GM18508 (cell line): ENCODE data around the gene TTC3.
A peak's percentile ranks its signal among the peaks of the same experiment; 100 is the strongest.
"Not testable (repeated sequence)": the region's sequence is repeated elsewhere in the genome, so short reads cannot be mapped to it uniquely, and the experiment has no call there.

Source experiments
- ATAC-seq: cut with Tn5 transposase; IDR thresholded peaks from one replicate; pipeline ENCODE4 v1.9.1; 2021; ENCODE audit warnings: moderate number of reproducible peaks; ENCODE audit not compliant: insufficient read depth, unreplicated experiment

The TTC3 gene

DNA sequence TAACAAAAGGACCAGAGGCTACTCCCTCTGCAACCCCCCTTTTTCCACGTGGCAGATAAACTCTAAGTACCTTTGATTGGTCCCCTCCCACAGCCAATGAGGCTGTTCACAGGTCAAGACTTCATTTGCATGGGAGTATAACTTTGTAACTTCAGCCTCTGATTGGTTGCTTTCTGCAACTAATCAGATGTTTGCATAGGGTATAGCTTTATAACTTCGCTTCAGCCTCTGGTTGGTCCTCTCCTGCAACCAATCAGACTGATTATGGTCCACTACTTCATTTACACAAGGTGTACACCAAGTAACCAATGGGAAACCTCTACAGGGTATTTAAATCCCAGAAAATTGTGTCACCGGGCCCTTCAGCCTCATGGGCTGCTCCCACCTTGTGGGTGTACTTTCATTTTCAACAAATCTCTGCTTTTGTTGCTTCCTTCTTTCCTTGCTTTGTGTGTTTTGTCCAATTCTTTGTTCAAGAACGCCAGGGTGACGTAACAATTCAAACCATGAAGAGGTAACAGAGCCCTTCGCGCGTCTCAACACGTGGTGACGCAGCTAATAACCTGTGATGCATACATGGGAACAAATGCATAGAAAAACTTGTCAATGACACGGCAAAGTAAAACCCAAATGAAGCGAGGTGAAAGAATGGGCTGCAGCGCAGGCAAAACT, 146.8 kb downstream of the TTC3 start:
- ATAC-seq = no peak

DNA sequence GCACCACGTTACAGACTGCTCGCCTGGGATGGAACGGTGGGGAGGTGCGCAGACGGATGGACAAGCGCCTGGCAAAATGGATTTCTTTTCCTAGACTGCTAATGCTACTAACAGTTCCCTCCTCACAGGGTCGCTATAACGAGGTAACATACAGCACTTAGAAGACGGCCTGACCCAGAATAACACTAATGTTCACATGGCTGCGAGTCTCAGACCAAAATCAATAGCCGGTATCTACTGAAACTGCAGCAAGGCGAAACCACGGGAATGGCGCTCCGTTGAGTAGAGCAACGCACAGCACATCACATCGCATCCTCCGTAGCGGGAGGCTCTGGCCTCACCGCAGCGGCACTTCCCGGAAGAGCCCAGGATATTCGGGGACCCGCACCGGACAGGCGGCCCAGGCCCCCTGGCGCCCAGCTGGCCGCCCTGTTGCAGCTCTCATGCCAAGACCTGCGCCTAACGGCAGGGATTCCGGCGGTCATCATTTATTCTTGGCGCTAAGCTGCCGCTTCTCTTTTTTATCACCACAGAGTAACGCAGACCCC, 147.5 kb downstream of the TTC3 start:
- ATAC-seq = peak; percentile 17

DNA sequence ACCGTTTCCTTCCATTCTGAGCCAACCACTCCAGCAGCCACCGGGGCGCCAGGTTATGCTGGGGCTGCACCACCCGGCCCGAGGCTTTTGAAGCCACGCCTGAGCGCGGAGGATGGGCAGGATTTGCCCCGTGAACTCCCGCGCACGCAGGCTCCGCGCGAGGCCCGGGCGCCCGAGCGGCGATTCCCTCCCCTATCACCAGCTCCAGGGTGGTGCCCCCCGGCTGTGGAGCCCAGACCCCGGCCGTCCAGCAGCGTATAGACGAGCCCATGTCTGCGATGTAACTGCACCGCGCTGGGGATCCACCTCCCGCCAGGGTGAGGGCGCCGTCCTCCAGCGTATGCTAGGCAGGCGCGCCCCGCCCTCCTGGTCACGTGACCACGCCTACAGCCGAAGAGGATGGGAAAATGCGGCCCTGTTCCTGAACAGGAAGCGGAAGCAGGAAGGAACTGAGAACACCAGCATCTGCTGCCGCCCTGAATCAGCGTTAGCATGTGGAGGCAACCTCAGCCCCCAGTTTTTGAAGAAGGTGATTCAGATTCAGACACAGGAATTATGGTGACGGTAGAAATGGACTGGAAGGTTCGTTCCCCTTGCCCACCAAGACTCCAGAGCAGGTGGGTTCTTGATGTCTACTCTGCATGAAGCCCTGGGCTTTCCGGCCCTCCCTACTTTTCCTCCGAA, 148.1 kb downstream of the TTC3 start:
- ATAC-seq = peak; percentile 49

DNA sequence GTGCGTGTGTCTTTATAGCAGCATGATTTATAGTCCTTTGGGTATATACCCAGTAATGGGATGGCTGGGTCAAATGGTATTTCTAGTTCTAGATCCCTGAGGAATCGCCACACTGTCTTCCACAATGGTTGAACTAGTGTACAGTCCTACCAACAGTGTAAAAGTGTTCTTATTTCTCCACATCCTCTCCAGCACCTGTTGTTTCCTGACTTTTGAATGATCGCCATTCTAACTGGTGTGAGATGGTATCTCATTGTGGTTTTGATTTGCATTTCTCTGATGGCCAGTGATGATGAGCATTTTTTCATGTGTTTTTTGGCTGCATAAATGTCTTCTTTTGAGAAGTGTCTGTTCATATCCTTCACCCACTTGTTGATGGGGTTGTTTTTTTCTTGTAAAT, 149.2 kb downstream of the TTC3 start:
- ATAC-seq = not testable (repeated sequence)

DNA sequence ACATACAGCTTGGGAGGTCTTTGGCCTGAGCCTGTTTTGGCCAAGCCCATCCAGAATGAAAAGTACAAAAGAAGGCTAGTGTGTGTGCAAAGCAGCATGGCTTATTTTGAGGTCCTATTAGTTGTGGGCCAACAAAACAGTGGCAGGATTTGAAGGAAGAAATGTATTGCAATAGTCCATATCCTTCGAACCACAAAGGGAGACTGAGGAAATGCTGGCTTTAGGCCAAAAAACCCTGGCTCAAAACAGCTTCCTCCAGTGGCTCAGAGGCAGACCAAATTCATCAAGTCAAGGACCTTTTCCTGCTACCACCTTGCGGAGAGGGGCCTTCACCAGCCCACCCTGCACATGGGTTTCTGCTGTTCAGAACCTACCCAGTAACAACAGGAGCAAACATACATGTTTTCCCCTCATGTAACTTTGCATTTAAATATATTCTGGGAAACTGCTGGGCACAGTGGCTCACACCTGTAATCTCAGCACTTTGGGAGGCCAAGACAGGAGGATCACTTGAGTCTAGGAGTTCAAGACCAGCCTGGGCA, 150.8 kb downstream of the TTC3 start:
- no peak for ATAC-seq

DNA sequence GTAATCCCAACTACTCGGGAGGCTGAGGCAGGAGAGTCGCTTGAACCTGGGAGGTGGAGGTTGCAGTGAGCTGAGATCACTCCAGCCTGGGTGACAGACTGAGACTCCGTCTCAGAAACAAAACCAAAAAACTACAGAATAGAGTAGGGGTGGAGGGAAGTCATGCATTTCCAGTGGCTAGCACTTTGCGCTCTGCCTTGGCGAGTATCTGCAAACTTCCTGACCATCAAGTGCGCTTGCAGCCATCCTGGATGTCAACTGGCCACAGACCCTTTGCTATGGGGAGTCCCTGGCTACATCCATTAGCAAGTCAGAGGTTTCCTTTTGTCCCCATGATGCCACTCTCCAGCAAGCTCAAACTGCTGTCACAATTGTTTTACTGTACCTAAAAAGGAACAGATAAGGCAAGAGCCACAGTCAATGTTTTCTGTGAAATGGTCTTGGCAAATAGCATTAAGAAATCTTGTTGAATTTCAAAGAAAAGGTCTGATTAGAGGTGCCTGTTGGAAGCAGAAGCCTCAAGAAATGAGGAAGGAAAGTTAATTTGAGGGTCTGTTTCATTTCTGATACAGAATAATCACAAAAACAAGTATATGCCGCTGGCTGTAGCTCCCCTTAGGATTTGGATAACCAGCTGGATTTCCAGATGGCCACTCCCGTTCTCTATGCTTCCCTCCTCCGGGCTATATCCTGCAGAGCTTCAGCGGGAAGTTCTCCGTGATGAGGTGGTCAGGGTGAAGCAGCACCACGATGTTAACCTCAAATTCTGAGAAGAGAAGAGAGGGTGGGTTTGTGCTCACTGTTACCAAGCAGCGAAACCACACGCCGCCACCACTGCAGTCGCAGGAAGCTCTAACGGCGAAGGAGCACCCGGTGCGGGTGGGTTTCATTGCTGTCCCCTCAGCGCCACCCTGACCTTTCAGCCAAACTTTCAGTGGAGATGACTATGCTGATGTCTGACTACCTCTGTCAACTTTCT, 152.1 kb downstream of the TTC3 start:
- no peak for ATAC-seq

DNA sequence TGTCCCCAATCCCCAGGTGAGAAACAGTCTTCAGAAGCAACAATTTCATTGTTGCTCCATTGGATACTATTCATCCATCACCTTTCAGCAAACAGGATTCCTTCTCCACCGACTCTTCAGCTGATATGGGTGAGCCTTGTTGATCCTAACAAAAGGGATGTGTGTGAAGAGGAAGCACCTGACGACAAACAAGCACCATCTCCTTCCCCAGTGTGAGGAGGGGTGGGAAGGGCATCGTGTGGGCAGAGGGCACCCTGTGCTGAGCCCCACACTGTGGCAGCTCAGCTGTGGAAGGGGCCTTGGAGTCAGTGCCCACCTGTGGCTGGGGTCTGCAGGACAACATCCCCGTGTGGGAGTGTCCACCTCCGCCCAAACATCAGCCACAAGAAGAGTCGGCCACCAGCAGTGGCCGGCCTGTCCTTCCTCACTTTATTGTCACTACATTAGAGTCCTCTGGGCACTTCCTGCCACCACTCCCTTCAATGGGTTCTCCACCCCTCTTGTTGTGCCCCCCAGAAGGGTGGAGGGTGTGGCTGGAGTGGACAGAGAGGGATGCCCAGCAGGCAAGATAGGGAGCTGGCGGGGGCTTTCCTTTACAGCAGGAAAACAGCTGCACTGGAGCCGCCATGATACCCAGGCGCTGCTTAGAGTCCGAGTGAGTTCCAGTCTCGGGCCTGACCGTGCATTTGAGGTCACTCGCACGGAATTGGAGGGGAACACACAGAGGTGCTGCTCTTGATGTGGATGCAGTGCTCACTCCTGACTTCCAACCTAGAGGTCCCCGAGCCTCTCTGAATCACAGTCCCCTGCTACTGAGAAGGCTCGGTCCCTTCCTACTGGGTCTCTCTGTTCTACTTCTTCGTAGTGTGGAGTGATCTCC, 153.2 kb downstream of the TTC3 start:
- ATAC-seq = no peak

DNA sequence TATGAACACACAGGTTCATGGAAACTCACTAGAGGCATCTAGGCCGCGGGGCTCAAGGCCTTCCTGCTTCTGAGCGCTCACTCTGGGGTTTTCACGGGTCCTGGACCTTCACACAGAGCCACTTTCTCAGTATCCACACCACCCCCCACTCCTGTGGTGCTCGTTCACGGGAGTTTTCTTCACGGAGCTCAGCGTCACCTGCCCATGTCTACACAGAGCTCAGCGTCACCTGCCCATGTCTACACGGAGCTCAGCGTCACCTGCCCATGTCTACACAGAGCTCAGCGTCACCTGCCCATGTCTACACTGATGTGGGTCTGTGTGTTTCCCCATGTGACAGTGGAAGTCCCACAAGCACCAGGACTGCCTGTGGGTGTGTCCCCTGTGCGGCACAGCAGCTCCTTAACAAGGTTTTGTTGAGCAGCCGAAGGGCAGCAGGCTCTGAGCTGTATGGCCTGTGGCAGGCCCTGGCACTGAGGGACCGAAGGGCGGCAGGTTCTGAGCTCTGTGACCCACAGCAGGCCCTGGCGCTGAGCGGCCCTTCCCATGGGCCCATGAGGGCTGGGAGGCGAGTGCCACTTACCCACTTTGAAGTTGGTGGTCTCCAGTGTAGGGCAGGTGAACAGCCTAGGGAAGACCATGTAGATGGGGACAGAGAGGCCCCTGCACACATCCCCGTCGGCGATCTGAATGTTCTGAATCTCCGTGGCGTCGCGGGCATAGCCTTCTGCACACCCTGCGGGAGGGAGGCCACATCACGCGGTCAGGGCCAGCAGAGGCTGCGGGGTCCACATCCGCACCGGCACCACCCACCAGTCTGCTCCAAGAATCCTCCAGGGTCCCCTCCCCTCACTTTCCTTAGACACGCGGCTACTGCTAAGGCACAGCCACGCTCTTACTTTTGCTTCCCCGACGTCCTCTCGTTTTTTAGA, 154.3 kb downstream of the TTC3 start:
- no peak for ATAC-seq

DNA sequence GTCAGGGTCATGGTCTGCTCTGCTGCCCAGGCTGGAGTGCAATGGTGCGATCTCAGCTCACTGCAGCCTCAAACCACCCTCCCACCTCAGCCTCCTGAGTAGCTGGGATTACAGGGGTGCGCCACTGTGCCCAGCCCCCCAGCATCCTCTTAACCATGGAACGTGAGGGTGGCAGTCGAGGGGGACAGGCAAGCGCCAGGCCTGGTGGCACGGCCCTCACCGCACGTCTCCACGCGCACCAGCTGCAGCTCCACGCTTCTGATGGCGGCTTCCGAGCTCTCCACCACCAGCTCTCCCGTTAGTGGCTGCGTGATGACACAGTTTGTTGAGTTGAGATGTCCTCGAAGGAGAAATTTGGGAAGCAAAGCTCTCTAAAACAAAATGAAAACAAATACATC, 154.9 kb downstream of the TTC3 start:
- no peak for ATAC-seq

DNA sequence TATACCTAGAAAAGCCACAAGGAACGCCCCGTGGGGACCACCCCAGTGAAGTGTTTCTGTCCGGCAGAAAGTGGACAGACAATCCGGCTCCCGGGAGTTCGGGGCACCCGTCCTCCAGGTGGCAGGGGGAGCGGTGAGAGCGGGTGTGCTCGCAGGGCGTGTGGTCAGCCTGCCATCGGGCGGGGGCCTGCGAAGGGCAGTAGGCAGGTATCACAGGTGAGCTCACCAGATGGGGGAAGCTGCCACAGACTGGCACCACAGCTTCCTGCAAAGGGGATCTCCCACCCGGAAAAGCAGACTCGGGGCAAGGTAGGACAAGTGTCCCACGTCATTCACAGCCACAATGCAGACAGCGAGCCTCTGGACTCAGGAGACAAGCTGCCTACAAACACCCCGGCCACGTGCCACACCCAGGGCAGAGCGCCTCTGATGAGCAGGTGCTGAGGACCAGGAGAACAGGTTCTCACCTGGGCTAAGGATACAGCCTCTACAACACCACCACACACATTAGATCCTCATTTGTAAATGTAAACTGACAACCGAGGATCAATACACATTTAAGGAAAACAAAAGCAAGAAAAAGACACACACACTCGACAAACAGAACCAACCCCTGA, 157.7 kb downstream of the TTC3 start:
- no peak for ATAC-seq

DNA sequence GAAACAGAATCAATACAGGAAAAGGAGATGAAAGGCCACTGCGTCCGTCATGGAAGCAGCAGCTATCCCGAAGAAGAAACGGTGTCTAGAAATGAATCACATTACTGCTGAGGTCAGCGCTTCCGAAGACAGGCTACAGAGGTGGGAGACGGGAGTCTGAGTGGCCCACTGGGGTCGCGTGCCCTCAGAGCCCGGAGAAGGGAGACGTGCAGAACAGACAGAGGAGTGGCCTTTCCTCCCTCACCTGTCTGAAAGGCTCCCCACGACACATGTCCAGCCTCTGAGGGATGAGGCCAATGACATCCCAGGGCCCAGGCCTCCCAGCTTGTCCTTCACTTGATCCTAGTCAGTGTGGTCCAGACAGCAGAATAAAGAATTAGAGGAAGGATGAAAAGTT, 158.2 kb downstream of the TTC3 start:
- ATAC-seq = no peak

DNA sequence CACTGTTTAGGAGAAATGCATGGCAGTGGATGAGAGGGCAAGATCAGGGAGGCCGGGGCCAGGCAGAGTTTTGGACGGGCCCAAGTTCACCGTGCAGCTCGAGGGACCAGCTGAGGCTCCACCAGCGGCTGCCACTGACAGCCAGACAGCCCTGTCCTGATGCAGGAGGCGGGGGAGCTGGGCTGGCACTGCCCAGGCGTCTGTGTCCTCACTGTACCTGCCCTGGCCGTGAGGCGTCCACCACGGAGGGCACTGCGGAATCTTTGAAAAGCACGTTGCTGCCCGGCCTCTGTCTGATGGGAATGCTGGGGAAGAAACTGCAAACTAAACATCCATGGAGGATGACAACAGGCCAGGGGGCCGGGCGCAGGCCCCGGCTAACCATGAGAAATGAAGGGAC, 158.6 kb downstream of the TTC3 start:
- no peak for ATAC-seq

DNA sequence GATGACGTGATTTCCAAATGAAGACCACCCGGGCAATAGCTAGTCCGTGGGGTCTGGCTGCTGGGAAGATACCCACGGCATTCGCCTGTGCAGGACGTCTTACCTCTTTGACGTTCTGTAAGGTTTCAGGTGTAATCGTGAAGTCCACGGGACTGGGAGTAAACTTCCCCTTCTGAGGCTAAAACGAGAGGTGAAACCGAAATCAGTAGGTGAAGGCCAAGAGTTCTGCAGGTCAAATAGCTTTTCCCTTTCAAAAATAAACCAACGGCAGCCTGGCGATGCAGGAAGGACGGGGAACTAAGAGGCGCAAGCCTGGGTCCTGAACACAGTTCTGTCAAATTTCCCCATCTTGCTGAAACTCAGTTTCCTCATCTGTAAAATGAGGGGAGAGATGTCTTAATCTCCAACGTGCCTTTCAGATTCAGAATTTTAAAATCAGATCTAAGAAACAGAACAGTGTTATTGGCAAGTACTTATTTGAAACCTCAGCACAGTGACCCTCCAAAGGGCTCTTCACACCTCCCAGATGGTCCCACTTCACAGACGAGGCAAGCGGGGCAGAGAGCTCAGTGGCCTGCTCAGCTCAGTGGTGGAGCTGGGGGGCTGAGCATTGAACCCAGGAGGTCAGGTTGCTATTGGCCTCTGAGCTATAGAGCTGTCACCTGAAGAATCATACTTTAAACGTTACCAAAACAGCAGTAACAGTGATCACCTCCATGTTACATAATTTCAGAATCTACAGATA, 159.4 kb downstream of the TTC3 start:
- ATAC-seq = no peak

DNA sequence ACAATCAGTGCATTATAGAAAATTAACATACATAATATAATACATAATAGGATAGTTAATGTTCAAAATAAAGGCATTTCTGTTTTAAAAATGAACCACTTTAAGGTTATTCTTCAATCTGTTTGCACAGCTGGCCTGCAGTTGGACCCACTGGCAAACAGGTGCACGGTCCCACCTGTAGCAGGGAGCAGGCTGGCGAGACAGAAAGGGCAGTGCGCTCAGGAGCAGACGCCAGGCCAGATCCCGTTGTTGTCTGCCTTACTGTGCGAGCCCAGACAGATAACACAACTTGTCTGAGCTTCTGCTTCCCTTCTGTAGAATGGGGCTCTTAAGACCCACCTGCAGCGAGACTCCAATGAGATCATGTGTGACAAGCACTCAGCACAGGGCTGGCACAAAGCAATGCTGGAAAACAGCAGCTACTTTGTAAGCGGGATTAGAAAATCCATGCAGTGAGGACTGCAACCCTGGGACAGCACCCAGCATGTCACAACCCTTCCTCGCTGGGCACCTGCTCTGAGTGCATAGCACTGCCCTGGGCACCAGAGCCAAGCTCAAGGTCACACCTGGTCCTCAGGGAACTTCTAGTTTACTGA, 160.6 kb downstream of the TTC3 start:
- no peak for ATAC-seq

DNA sequence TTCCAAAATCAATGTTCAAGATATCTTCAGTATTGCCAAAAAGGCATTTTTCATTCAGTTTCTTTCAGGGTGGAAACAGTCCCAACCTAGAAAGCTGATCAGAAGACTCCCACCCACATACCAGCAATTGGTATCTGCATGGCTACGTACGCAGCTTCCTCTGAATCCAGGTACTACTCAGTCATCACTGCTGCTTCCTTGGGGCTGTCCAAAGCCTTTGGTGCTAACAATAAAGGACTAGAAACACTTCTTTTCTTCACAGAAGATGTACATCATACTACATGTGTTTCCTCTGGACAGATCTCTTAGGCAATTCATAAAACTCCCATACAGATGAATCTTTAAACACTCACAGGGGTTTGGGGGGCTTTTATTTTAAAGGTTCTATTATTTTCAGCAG, 164.3 kb downstream of the TTC3 start:
- no peak for ATAC-seq

DNA sequence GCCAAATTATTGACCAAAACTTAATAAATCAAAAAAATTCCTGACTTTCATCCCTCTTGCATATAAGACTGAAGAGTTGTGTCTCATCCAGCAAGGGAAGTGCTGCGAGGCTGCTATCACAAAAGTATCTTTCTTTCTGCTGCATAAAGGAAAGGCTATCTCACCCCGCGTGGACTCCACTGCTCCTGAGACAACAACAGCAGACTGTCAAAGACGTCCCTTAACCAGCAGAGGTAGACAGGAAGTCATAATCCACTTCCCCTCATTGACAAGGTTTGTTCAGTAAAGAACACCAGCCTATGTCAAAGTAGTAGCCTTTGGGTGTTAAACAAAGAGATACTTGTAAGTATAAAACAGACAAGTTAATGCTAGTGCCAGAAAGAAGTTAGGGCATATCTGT, 164.7 kb downstream of the TTC3 start:
- no peak for ATAC-seq

DNA sequence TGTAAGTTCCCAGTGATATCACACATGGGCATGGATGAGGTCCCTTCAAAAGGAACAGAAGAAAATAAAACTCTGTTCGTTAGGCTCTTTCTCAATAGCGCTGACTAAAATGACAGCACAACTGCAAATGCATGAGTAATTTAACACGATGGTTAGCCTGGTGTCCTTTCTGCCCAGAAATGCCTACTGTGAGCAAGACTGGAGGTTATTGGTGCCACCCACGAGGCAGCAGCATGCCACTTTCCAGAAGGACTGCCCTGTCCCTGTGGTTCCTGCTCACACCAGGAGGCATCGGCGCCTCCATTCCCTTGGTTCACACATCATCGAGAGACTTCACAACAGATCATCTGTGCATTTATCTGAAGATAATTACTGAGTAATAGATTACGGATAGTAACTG, 167.9 kb downstream of the TTC3 start:
- no peak for ATAC-seq
